ENCODE measurements around the gene GBX2. TPM values are rescaled to one million over a fixed set of nuclear protein-coding genes. Genes with fewer than 3 reads are reported as not detected.

The GBX2 gene
- total RNA-seq, 1 donor from 2014 or later: 1.8 TPM

- H2AFZ ChIP-seq (ENCODE audit: low read depth, low read length): no peak overlapping the region
- Mint-ChIP-seq H3K27me3 (ENCODE audit: low read depth, unreplicated experiment) (peaks cover 72% of the 10 kb centered on the region), H3K4me3 (ENCODE audit: unreplicated experiment) (no peak overlapping the region), H3K36me3 (ENCODE audit: low read depth, unreplicated experiment) (no peaks in the 10 kb centered on the region), H3K9me3 (ENCODE audit: unreplicated experiment) (peaks cover 4% of the 10 kb centered on the region), H3K27ac (ENCODE audit: unreplicated experiment) (no peak overlapping the region), H3K4me1 (ENCODE audit: low read depth, unreplicated experiment) (no peaks in the 10 kb centered on the region)
- FAIRE-seq: no peak
- H3K36me3 ChIP-seq (ENCODE audit: insufficient read depth, low read length): no peaks in the 10 kb centered on the region
- no peaks in the 10 kb centered on the region for H3K9me3 ChIP-seq (ENCODE audit: insufficient read depth, low read depth, low read length)
- peaks cover 5% of the 10 kb centered on the region for H3K4me1 ChIP-seq (ENCODE audit: insufficient read depth, low read length)
- no peak overlapping the region for H3K4me3 ChIP-seq (ENCODE audit: insufficient read depth, low read depth, low read length)
- H3K9ac ChIP-seq (ENCODE audit: low read length): no peak overlapping the region
- H3K27me3 ChIP-seq (ENCODE audit: insufficient read depth, low read length): peaks cover 24% of the 10 kb centered on the region
- TF ChIP-seq CTCF (IDR thresholded peaks at IDR 0.05; ENCODE audit: insufficient read depth, low read depth, low read length) (no peak), EZH2 (IDR thresholded peaks at IDR 0.05; ENCODE audit: insufficient read depth, low read length) (no peak)
- H3K79me2 ChIP-seq (ENCODE audit: insufficient read depth, low read length): no peaks in the 10 kb centered on the region
- H3K4me2 ChIP-seq (ENCODE audit: low read length): no peak overlapping the region
- H4K20me1 ChIP-seq (ENCODE audit: insufficient read depth, low read length): peaks cover 6% of the 10 kb centered on the region
- no peak overlapping the region for H3K27ac ChIP-seq (ENCODE audit: low read depth, low read length)
- DNase-seq (ENCODE audit: low read depth): no peak
Measured at GRCh38 chr2:236157815-236158498, 10.2 kb downstream of the GBX2 start.

- H3K79me2 ChIP-seq (ENCODE audit: insufficient read depth, low read length): no peaks in the 10 kb centered on the region
- peaks cover 2% of the 10 kb centered on the region for H4K20me1 ChIP-seq (ENCODE audit: insufficient read depth, low read length)
- Mint-ChIP-seq H3K27me3 (ENCODE audit: low read depth, unreplicated experiment) (peaks cover 68% of the 10 kb centered on the region), H3K4me3 (ENCODE audit: unreplicated experiment) (no peak overlapping the region), H3K9me3 (ENCODE audit: unreplicated experiment) (peaks cover 6% of the 10 kb centered on the region), H3K4me1 (ENCODE audit: low read depth, unreplicated experiment) (no peaks in the 10 kb centered on the region), H3K27ac (ENCODE audit: unreplicated experiment) (no peak overlapping the region), H3K36me3 (ENCODE audit: low read depth, unreplicated experiment) (no peaks in the 10 kb centered on the region)
- H3K27ac ChIP-seq (ENCODE audit: low read depth, low read length): no peak overlapping the region
- no peaks in the 10 kb centered on the region for H3K36me3 ChIP-seq (ENCODE audit: insufficient read depth, low read length)
- no peaks in the 10 kb centered on the region for H3K4me1 ChIP-seq (ENCODE audit: insufficient read depth, low read length)
- no peak overlapping the region for H3K4me3 ChIP-seq (ENCODE audit: insufficient read depth, low read depth, low read length)
- peaks cover 24% of the 10 kb centered on the region for H3K27me3 ChIP-seq (ENCODE audit: insufficient read depth, low read length)
- H3K9me3 ChIP-seq (ENCODE audit: insufficient read depth, low read depth, low read length): no peaks in the 10 kb centered on the region
- no peak overlapping the region for H2AFZ ChIP-seq (ENCODE audit: low read depth, low read length)
- FAIRE-seq (no peak), DNase-seq (ENCODE audit: low read depth) (peak; percentile 50)
- H3K4me2 ChIP-seq (ENCODE audit: low read length): no peak overlapping the region
- no peak overlapping the region for H3K9ac ChIP-seq (ENCODE audit: low read length)
- TF ChIP-seq CTCF (IDR thresholded peaks at IDR 0.05; ENCODE audit: insufficient read depth, low read depth, low read length) (no peak), EZH2 (IDR thresholded peaks at IDR 0.05; ENCODE audit: insufficient read depth, low read length) (no peak)
Measured at GRCh38 chr2:236157366-236157765, 10.8 kb downstream of the GBX2 start.

- Histone ChIP-seq H3K4me2 (ENCODE audit: low read length) (no peak overlapping the region), H3K36me3 (ENCODE audit: insufficient read depth, low read length) (no peaks in the 10 kb centered on the region), H3K9me3 (ENCODE audit: insufficient read depth, low read depth, low read length) (no peaks in the 10 kb centered on the region), H3K27ac (ENCODE audit: low read depth, low read length) (no peak overlapping the region), H3K27me3 (ENCODE audit: insufficient read depth, low read length) (peaks cover 20% of the 10 kb centered on the region), H3K9ac (ENCODE audit: low read length) (no peak overlapping the region), H4K20me1 (ENCODE audit: insufficient read depth, low read length) (no peaks in the 10 kb centered on the region), H3K79me2 (ENCODE audit: insufficient read depth, low read length) (no peaks in the 10 kb centered on the region), H2AFZ (ENCODE audit: low read depth, low read length) (no peak overlapping the region), H3K4me1 (ENCODE audit: insufficient read depth, low read length) (no peaks in the 10 kb centered on the region), H3K4me3 (ENCODE audit: insufficient read depth, low read depth, low read length) (no peak overlapping the region)
- H3K27ac Mint-ChIP-seq (ENCODE audit: unreplicated experiment): no peak overlapping the region
- TF ChIP-seq CTCF (IDR thresholded peaks at IDR 0.05; ENCODE audit: insufficient read depth, low read depth, low read length) (no peak), EZH2 (IDR thresholded peaks at IDR 0.05; ENCODE audit: insufficient read depth, low read length) (no peak)
- no peak for FAIRE-seq
- no peak overlapping the region for H3K4me3 Mint-ChIP-seq (ENCODE audit: unreplicated experiment)
- no peaks in the 10 kb centered on the region for H3K4me1 Mint-ChIP-seq (ENCODE audit: low read depth, unreplicated experiment)
- no peak for DNase-seq (ENCODE audit: low read depth)
- peaks cover 63% of the 10 kb centered on the region for H3K27me3 Mint-ChIP-seq (ENCODE audit: low read depth, unreplicated experiment)
- no peaks in the 10 kb centered on the region for H3K36me3 Mint-ChIP-seq (ENCODE audit: low read depth, unreplicated experiment)
- H3K9me3 Mint-ChIP-seq (ENCODE audit: unreplicated experiment): peaks cover 6% of the 10 kb centered on the region
Measured at GRCh38 chr2:236156860-236157194, 11.4 kb downstream of the GBX2 start.
